Mesothelial cell of epicardium (in vitro differentiated cells): Measurements from ENCODE around the gene KDM2A. TPM values are rescaled to one million over a fixed set of nuclear protein-coding genes. Genes with fewer than 3 reads are reported as not detected.
"Not testable (repeated sequence)": the region's sequence is repeated elsewhere in the genome, so short reads cannot be mapped to it uniquely, and the experiment has no call there.

Experiments
- DNase-seq, 2 experiments: peaks; one replicate each; pipeline ENCODE4 v3.0.0; 2021; ENCODE audit warnings: low spot score in 2 of 2; ENCODE audit not compliant: unreplicated experiment in 2 of 2
- H3K27ac Mint-ChIP-seq: 2 replicates; pipeline ENCODE4 v1.8.0; 2021; ENCODE audit warnings: mixed read lengths
- H3K27me3 Mint-ChIP-seq: 2 replicates; pipeline ENCODE4 v1.8.0; 2021; ENCODE audit warnings: low read depth, mixed read lengths
- H3K36me3 Mint-ChIP-seq: 2 replicates; pipeline ENCODE4 v1.8.0; 2021; ENCODE audit warnings: mixed read lengths
- H3K4me1 Mint-ChIP-seq: 2 replicates; pipeline ENCODE4 v1.8.0; 2021; ENCODE audit warnings: mixed read lengths
- H3K4me3 Mint-ChIP-seq: 2 replicates; pipeline ENCODE4 v1.8.0; 2021; ENCODE audit warnings: mild to moderate bottlenecking, moderate library complexity, mixed read lengths
- H3K9me3 Mint-ChIP-seq: 2 replicates; pipeline ENCODE4 v1.8.0; 2021; ENCODE audit warnings: mixed read lengths
- CTCF ChIP-seq: fragments of 200-600 bp; sonication (generic); IDR thresholded peaks from one replicate; pipeline ENCODE4 v1.5.0; 2021; ENCODE audit warnings: antibody characterized with exemption; ENCODE audit not compliant: unreplicated experiment
- total RNA-seq: library from RNA; stranded (reverse); gene quantifications from 3 replicates; pipeline ENCODE4 v1.2.1, GENCODE V29; 2021

KDM2A gene
- total RNA-seq, 1 donor from 2014 or later = 142 TPM

- peaks cover 41% of the 10 kb centered on the region for H3K36me3 Mint-ChIP-seq
- H3K27me3 Mint-ChIP-seq = no peaks in the 10 kb centered on the region
- H3K9me3 Mint-ChIP-seq = no peaks in the 10 kb centered on the region
- H3K27ac Mint-ChIP-seq = peak overlapping the region; percentile 84
- peaks cover 20% of the 10 kb centered on the region for H3K4me1 Mint-ChIP-seq
- no peak for TF ChIP-seq CTCF
- DNase-seq = no peak
- no peak overlapping the region for H3K4me3 Mint-ChIP-seq
Measured at GRCh38 chr11:67254798-67255197, 135.7 kb downstream of the KDM2A start.

- peaks cover 36% of the 10 kb centered on the region for H3K36me3 Mint-ChIP-seq
- no peaks in the 10 kb centered on the region for H3K27me3 Mint-ChIP-seq
- TF ChIP-seq CTCF = no peak
- H3K4me3 Mint-ChIP-seq = no peak overlapping the region
- peaks cover 20% of the 10 kb centered on the region for H3K4me1 Mint-ChIP-seq
- H3K27ac Mint-ChIP-seq = peak overlapping the region; percentile 30
- H3K9me3 Mint-ChIP-seq = no peaks in the 10 kb centered on the region
- DNase-seq = no peak
Measured at GRCh38 chr11:67255353-67255752, 136.3 kb downstream of the KDM2A start.

- H3K27me3 Mint-ChIP-seq = no peaks in the 10 kb centered on the region
- no peak for DNase-seq
- no peak overlapping the region for H3K4me3 Mint-ChIP-seq
- H3K4me1 Mint-ChIP-seq = peaks cover 20% of the 10 kb centered on the region
- no peaks in the 10 kb centered on the region for H3K9me3 Mint-ChIP-seq
- peaks cover 31% of the 10 kb centered on the region for H3K36me3 Mint-ChIP-seq
- H3K27ac Mint-ChIP-seq = no peak overlapping the region
- TF ChIP-seq CTCF = no peak
Measured at GRCh38 chr11:67255864-67256263, 136.8 kb downstream of the KDM2A start.

DNA sequence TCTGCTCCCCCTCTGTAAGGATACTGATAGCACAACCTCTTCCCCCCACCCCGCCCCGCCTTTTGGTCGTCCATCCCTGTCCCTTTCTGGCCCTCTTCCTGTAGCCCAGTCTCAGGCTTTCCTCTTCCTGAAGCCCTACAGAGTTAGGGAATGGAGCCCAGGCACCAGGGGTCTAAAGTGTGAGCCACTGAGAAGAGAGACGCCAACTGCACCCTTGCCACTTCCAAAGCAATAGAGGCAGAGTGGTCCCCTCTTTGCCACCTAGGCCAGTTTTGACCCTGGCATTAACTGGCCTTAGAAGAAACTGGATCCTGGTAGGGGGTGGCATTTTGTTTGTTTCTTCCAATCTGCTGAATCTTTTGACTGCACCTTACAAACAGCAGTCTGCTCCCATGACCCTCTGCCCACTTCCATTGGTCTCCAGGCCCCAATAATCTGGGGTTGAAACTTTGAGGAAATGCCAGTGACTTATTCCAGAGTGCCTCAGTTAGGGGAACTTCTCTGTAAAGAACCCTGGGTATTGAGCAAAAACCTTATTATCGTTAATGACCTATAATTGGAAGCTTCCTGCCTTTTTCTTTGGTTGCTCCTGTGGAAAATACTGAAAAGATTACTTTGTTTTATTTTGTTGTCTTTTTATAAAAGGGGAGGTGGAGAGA, 137.5 kb downstream of the KDM2A start:
- Mint-ChIP-seq H3K36me3 (peaks cover 28% of the 10 kb centered on the region), H3K4me1 (peaks cover 25% of the 10 kb centered on the region), H3K4me3 (no peak overlapping the region), H3K27ac (no peak overlapping the region), H3K9me3 (no peaks in the 10 kb centered on the region), H3K27me3 (no peaks in the 10 kb centered on the region)
- DNase-seq = no peak
- no peak for TF ChIP-seq CTCF

DNA sequence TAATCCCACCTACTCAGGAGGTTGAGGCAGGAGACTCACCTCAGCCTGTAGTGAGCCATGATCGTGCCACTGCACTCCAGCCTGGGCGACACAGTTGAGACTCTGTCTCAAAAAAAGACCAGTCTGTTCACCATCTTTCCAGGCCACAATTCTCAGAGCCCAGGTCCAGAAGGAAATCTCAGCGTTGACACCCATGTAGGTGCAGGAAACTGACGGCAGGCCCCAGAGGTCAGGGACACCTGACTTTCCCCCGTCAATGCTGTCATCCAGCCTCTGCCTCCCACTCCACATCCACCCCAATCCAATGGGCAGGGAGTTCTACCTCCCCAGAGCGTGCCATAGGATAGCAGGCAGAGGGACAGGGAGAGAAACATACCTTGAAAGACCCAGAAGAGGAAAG, 141.3 kb downstream of the KDM2A start:
- no peak for TF ChIP-seq CTCF
- no peak for DNase-seq
- no peaks in the 10 kb centered on the region for H3K27me3 Mint-ChIP-seq
- H3K4me3 Mint-ChIP-seq = peak overlapping the region; percentile 14
- peaks cover 18% of the 10 kb centered on the region for H3K4me1 Mint-ChIP-seq
- H3K9me3 Mint-ChIP-seq = no peaks in the 10 kb centered on the region
- peaks cover 12% of the 10 kb centered on the region for H3K36me3 Mint-ChIP-seq
- H3K27ac Mint-ChIP-seq = no peak overlapping the region

DNA sequence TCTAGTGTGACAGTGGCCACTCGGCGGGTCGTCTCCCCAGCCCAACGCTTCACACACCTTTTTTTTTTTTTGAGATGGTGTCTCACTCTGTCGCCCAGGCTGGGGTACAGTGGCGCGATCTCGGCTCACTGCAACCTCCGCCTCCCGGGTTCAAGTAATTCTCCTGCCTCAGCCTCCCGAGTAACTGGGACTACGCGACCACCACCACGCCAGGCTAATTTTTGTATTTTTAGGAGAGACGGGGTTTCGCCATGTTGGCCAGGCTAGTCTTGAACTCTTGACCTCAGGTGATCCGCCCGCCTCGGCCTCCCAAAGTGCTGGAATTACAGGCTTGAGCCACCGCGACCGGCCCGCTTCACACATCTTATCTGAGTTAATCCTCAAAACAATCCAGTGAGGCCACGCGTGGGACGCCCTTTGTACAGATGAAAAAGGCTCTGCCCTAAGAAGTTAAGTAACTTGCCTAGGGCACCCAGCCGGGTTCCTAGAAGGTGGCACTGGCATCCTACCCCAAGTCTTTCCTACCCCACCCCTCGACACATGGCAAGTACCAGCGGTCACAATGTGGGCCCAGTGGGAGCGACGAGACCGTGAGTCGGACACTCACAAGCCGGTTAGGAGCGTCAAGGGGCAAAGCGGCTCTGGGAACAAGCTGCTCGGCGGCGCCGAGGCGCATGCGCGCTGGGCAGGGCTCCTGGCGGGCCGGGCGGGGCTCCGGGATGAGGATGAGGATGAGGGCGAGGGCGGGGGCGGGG, 142.0 kb downstream of the KDM2A start:
- not testable (repeated sequence) for H3K27ac Mint-ChIP-seq, H3K27me3 Mint-ChIP-seq, H3K36me3 Mint-ChIP-seq, H3K9me3 Mint-ChIP-seq
- Mint-ChIP-seq H3K4me1 (peaks cover 23% of the 10 kb centered on the region), H3K4me3 (peak overlapping the region; percentile 70)
- peak; percentile 60 to 77 for DNase-seq
